ENCODE measurements around the gene MRPS25. TPM values are rescaled to one million over a fixed set of nuclear protein-coding genes. Genes with fewer than 3 reads are reported as not detected.
A peak's percentile ranks its signal among the peaks of the same experiment; 100 is the strongest.

The MRPS25 gene
- total RNA-seq, 1 experiment from 2014 or later: 58.3 TPM

- DNase-seq (ENCODE audit: low read depth, low spot score) (no peak), ATAC-seq (peak; percentile 34; the same call in 1 of the 2 replicates)
- Histone ChIP-seq H3K27me3 (ENCODE audit: insufficient read depth, low read length) (no peaks in the 10 kb centered on the region), H3K4me2 (ENCODE audit: low read length) (no peak overlapping the region), H3K4me3 (replicated peaks in 1 of 2; ENCODE audit: low read depth in 1 of 2, low read length in 2 of 2) (no peak overlapping the region), H4K20me1 (ENCODE audit: insufficient read depth) (no peaks in the 10 kb centered on the region), H3K4me1 (ENCODE audit: control insufficient read depth in 1 of 2, insufficient read depth in 2 of 2, low read length in 2 of 2) (peaks cover 0 to 5% of the 10 kb centered on the region in 2 experiments; a peak in 1 of 4 replicates), H3K9me3 (ENCODE audit: control insufficient read depth in 1 of 2, insufficient read depth in 1 of 2, low read depth in 1 of 2, low read length in 2 of 2) (no peaks in the 10 kb centered on the region), H3K79me2 (ENCODE audit: insufficient read depth, low read length) (no peaks in the 10 kb centered on the region), H3K27ac (ENCODE audit: low read depth, low read length) (no peak overlapping the region), H3K36me3 (ENCODE audit: control insufficient read depth in 1 of 2, insufficient read depth in 2 of 2, low read length in 2 of 2) (no peaks in the 10 kb centered on the region), H3K9ac (ENCODE audit: low read length) (no peak overlapping the region), H2AFZ (ENCODE audit: low read depth, low read length, poor library complexity, severe bottlenecking) (no peak overlapping the region), H3K9me2 (ENCODE audit: insufficient read depth) (no peaks in the 10 kb centered on the region)
- no TSS peak for BruUV-seq (replicated peaks)
- TF ChIP-seq JUND (IDR thresholded peaks at IDR 0.05): no peak
- no peak for TF ChIP-seq EZH2phosphoT487 (IDR thresholded peaks at IDR 0.05; ENCODE audit: borderline replicate concordance)
- no peak for TF ChIP-seq CTCF (IDR thresholded peaks at IDR 0.05 in 2 of 3, conservative IDR thresholded peaks at IDR 0.05 in 1 of 3; ENCODE audit: borderline replicate concordance in 1 of 3, insufficient read depth in 1 of 3, low read depth in 2 of 3, low read length in 2 of 3)
- TF ChIP-seq SRF (IDR thresholded peaks at IDR 0.05; ENCODE audit: low read depth): no peak
- no peak for TF ChIP-seq MAX (IDR thresholded peaks at IDR 0.05)
- TF ChIP-seq ZFX (IDR thresholded peaks at IDR 0.05): no peak
- TF ChIP-seq RAD21 (IDR thresholded peaks at IDR 0.05; ENCODE audit: low read depth): no peak
- no peak for TF ChIP-seq TCF7L2 (IDR thresholded peaks at IDR 0.05; ENCODE audit: borderline replicate concordance, extremely low read depth, insufficient read depth, insufficient read length)
- no peak for TF ChIP-seq ATF3 (IDR thresholded peaks at IDR 0.05)
- no peak for TF ChIP-seq CBX3 (IDR thresholded peaks at IDR 0.05; ENCODE audit: low read depth)
- TF ChIP-seq ZNF274 (IDR thresholded peaks at IDR 0.05; ENCODE audit: low read depth, low read length): no peak
- TF ChIP-seq CEBPB (IDR thresholded peaks at IDR 0.05; ENCODE audit: low read depth): no peak
- no peak for TF ChIP-seq SP1 (IDR thresholded peaks at IDR 0.05; ENCODE audit: low read depth)
- TF ChIP-seq EZH2 (IDR thresholded peaks at IDR 0.05): no peak
- TF ChIP-seq POLR2AphosphoS5 (IDR thresholded peaks at IDR 0.05; ENCODE audit: low read depth, low read length): no peak
- TF ChIP-seq SIN3A (IDR thresholded peaks at IDR 0.05; ENCODE audit: low read depth): no peak
- TF ChIP-seq REST (IDR thresholded peaks at IDR 0.05; ENCODE audit: low read depth): no peak
- RAD21 ChIA-PET (ENCODE audit: low non-redundant PET in 1 of 2, low total read pairs in 2 of 2, uncharacterized antibody in 2 of 2, unreplicated experiment in 2 of 2): interaction anchor here in 1 of 2 experiments (0.8 to 0.9 kb wide), 2 partner anchors 99 to 298 kb away, joined by 3 read pairs; partner anchors contain the start of gene CAPN7
- CTCF ChIA-PET: interaction anchor here (0.6 to 2.8 kb wide), 10 partner anchors 8 to 300 kb away, joined by 3 to 18 read pairs (median 4); partner anchors contain the start of genes CAPN7 and RBSN
- POLR2A ChIA-PET: no interaction called here
- intact Hi-C loops (cut with micrococcal nuclease): loop anchor here (5.0 kb wide), 5 partner anchors 95 to 705 kb away; no protein-coding TSS in a partner anchor
Measured at GRCh38 chr3:15107075-15107947, 42.2 kb upstream of the MRPS25 start.
